HFF-Myc (cell line): ENCODE measurements around the gene TAL2.

Source experiments
- DNase-seq: peaks from one replicate; pipeline ENCODE4 v3.0.0-alpha.2; 2011; ENCODE audit warnings: low read depth; ENCODE audit errors: extremely low read depth
- H3K4me3 ChIP-seq: replicated peaks from 2 replicates; pipeline ENCODE4 v1.5.1; 2011; ENCODE audit warnings: low read depth, mild to moderate bottlenecking, control low read depth, low read length
- CTCF ChIP-seq: IDR thresholded peaks from 2 replicates; pipeline ENCODE4 v1.5.1; 2012; ENCODE audit warnings: mild to moderate bottlenecking, low read depth, low read length, control low read depth; ENCODE audit errors: missing control alignments

Gene TAL2

GRCh38 chr9:105656131-105656921 lies 5.9 kb upstream of the TAL2 start:
- no peak for TF ChIP-seq CTCF
- H3K4me3 ChIP-seq: peak overlapping the region; percentile 44
- no peak for DNase-seq

- DNase-seq: no peak
- TF ChIP-seq CTCF: no peak
- H3K4me3 ChIP-seq: no peak overlapping the region
Measured at GRCh38 chr9:105658351-105658750, 3.9 kb upstream of the TAL2 start.

- H3K4me3 ChIP-seq: no peak overlapping the region
- no peak for DNase-seq
- no peak for TF ChIP-seq CTCF
Measured at GRCh38 chr9:105661011-105661410, 1.2 kb upstream of the TAL2 start.

- no peak for TF ChIP-seq CTCF
- no peak overlapping the region for H3K4me3 ChIP-seq
- no peak for DNase-seq
Measured at GRCh38 chr9:105663914-105664313, 1.7 kb downstream of the TAL2 start.

- no peak for DNase-seq
- no peak for TF ChIP-seq CTCF
- no peak overlapping the region for H3K4me3 ChIP-seq
Measured at GRCh38 chr9:105667867-105668266, 5.6 kb downstream of the TAL2 start.

GRCh38 chr9:105670315-105670714 lies 8.1 kb downstream of the TAL2 start:
- H3K4me3 ChIP-seq: no peak overlapping the region
- no peak for DNase-seq
- TF ChIP-seq CTCF: no peak

- TF ChIP-seq CTCF: no peak
- no peak overlapping the region for H3K4me3 ChIP-seq
- no peak for DNase-seq
Measured at GRCh38 chr9:105670775-105671174, 8.5 kb downstream of the TAL2 start.
